CD4-positive, alpha-beta T cell (primary cell): ENCODE results near the gene TCF7L2. TPM values are rescaled to one million over a fixed set of nuclear protein-coding genes. Genes with fewer than 3 reads are reported as not detected.

Source experiments
- ATAC-seq: fragments of 200-7000 bp; cut with Tn5 transposase; one replicate; pipeline ENCODE4 v1.10.0; 2022; ENCODE audit warnings: mild to moderate bottlenecking; ENCODE audit not compliant: poor library complexity
- CTCF ChIA-PET: fragments of 350-600 bp; sonication (Branson Sonifier 250); formaldehyde crosslinking; loops from one replicate; lab custom pipeline; 2021; ENCODE audit warnings: antibody characterized with exemption, inconsistent platforms; lab: Charles Lee
- POLR2A ChIA-PET: fragments of 350-600 bp; sonication (Branson Sonifier 250); formaldehyde crosslinking; loops from one replicate; lab custom pipeline; 2021; ENCODE audit warnings: antibody characterized with exemption, inconsistent platforms; lab: Charles Lee
- DNase-seq, 14 experiments: peaks; one replicate each; pipeline ENCODE4 v3.0.0-alpha.2; 2013 to 2020; ENCODE audit warnings: mixed read lengths in 2 of 14
- H3K27ac ChIP-seq, 2 donors: one replicate each; pipeline versions ENCODE4 v1.5.1 to v1.7.0; 2013; ENCODE audit warnings: low read length in 2 of 2, low read depth in 1 of 2, mild to moderate bottlenecking in 1 of 2
- H3K27me3 ChIP-seq, 2 experiments: 1 replicate in 1 of 2; 2 replicates in 1 of 2; pipeline versions ENCODE4 v1.6.1 to v1.7.0; 2013; ENCODE audit warnings: low read length in 2 of 2, control low read depth in 1 of 2, mild to moderate bottlenecking in 1 of 2, moderate library complexity in 1 of 2; ENCODE audit not compliant: insufficient read depth in 2 of 2, control insufficient read depth in 1 of 2
- H3K36me3 ChIP-seq: one replicate; pipeline ENCODE4 v1.6.1; 2013; ENCODE audit warnings: low read length, control low read depth; ENCODE audit not compliant: insufficient read depth
- H3K4me1 ChIP-seq: one replicate; pipeline ENCODE4 v1.6.1; 2013; ENCODE audit warnings: low read length, control low read depth; ENCODE audit not compliant: insufficient read depth
- H3K4me3 ChIP-seq: one replicate; pipeline ENCODE4 v1.5.1; 2013; ENCODE audit warnings: mild to moderate bottlenecking, low read length, moderate library complexity
- H3K9me3 ChIP-seq, 2 experiments: 1 replicate in 1 of 2; 2 replicates in 1 of 2; pipeline versions ENCODE4 v1.6.1 to v1.7.0; 2013; ENCODE audit warnings: low read length in 2 of 2, mild to moderate bottlenecking in 2 of 2, control low read depth in 1 of 2, moderate library complexity in 1 of 2; ENCODE audit not compliant: control insufficient read depth in 1 of 2, insufficient read depth in 1 of 2
- H3K27ac Mint-ChIP-seq: one replicate; pipeline ENCODE4 v1.8.0; 2020; ENCODE audit warnings: mixed read lengths
- H3K27me3 Mint-ChIP-seq: one replicate; pipeline ENCODE4 v1.8.0; 2021; ENCODE audit warnings: mixed read lengths
- H3K36me3 Mint-ChIP-seq: one replicate; pipeline ENCODE4 v1.8.0; 2021; ENCODE audit warnings: low read depth, mixed read lengths
- H3K4me1 Mint-ChIP-seq: one replicate; pipeline ENCODE4 v1.8.0; 2021; ENCODE audit warnings: low read depth, mixed read lengths
- H3K4me3 Mint-ChIP-seq: one replicate; pipeline ENCODE4 v1.8.0; 2020; ENCODE audit warnings: mild to moderate bottlenecking, mixed read lengths
- H3K9me3 Mint-ChIP-seq: one replicate; pipeline ENCODE4 v1.8.0; 2020; ENCODE audit warnings: mixed read lengths
- intact Hi-C, 2 experiments: fragments of 100-400 bp; cut with DNase I in 1 of 2; cut with micrococcal nuclease in 1 of 2; formaldehyde crosslinking; loops; one replicate each; pipeline versions ENCODE4 v1.15.1 to v1.9.0; 2023 to 2025; cut with DNase I, micrococcal nuclease
- total RNA-seq, 174 experiments: library from RNA in 2 of 174; stranded (reverse) in 2 of 174; gene quantifications; one replicate each; pipeline ENCODE4 v1.2.3 and lab custom pipeline; 2021 to 2026
- TF ChIP-seq, protein P1 (sequence below): fragments of 200-600 bp; IDR thresholded peaks from one replicate; pipeline ENCODE4 v1.8.0; 2022; ENCODE audit warnings: antibody characterized with exemption, mild to moderate bottlenecking

TCF7L2 gene
- total RNA-seq, 2 experiments from 2014 or later: 4.2 to 4.4 TPM

DNA sequence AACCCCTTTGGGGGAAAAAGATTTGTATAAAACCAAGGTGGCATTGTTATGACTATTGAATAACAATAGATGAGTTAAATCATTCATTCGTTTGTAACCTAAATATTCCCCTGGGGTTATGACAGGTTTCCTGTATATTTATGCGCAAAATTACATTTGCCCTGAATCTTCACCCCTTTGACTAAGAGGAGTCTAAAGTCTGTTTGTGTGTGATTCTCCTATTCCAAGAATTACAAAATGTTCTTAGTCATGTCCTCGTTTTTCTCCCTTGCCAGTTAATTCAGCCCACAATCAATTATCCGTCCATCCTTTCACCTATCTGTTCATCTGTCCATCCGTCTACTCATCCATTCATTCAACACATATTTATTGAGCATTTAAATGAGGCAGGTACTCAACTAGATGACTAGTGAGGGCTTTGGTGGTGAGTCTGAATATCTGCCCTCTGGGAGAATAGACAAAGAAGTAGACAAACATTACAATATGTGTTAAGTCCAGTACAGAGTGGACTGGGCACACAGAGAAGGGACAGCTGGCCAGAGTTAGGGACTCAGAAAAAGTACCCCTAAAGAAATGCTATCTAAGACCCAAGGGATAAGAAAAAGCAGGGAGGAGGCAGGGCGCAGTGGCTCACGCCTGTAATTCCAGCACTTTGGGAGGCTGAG lies 35.6 kb upstream of the TCF7L2 start:
- Mint-ChIP-seq H3K4me3 (no peak overlapping the region), H3K9me3 (no peaks in the 10 kb centered on the region), H3K27me3 (no peaks in the 10 kb centered on the region), H3K4me1 (no peaks in the 10 kb centered on the region), H3K27ac (no peak overlapping the region), H3K36me3 (no peaks in the 10 kb centered on the region)
- H3K36me3 ChIP-seq: no peaks in the 10 kb centered on the region
- intact Hi-C loops: no loop called here
- no peaks in the 10 kb centered on the region for H3K27me3 ChIP-seq
- H3K4me3 ChIP-seq: no peak overlapping the region
- DNase-seq (no peak), ATAC-seq (no peak)
- ChIA-PET CTCF (no interaction called here), POLR2A (no interaction called here)
- no peaks in the 10 kb centered on the region for H3K9me3 ChIP-seq
- no peaks in the 10 kb centered on the region for H3K4me1 ChIP-seq
- TF ChIP-seq, protein P1, sequence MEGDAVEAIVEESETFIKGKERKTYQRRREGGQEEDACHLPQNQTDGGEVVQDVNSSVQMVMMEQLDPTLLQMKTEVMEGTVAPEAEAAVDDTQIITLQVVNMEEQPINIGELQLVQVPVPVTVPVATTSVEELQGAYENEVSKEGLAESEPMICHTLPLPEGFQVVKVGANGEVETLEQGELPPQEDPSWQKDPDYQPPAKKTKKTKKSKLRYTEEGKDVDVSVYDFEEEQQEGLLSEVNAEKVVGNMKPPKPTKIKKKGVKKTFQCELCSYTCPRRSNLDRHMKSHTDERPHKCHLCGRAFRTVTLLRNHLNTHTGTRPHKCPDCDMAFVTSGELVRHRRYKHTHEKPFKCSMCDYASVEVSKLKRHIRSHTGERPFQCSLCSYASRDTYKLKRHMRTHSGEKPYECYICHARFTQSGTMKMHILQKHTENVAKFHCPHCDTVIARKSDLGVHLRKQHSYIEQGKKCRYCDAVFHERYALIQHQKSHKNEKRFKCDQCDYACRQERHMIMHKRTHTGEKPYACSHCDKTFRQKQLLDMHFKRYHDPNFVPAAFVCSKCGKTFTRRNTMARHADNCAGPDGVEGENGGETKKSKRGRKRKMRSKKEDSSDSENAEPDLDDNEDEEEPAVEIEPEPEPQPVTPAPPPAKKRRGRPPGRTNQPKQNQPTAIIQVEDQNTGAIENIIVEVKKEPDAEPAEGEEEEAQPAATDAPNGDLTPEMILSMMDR: no peak
- no peak overlapping the region for H3K27ac ChIP-seq

DNA sequence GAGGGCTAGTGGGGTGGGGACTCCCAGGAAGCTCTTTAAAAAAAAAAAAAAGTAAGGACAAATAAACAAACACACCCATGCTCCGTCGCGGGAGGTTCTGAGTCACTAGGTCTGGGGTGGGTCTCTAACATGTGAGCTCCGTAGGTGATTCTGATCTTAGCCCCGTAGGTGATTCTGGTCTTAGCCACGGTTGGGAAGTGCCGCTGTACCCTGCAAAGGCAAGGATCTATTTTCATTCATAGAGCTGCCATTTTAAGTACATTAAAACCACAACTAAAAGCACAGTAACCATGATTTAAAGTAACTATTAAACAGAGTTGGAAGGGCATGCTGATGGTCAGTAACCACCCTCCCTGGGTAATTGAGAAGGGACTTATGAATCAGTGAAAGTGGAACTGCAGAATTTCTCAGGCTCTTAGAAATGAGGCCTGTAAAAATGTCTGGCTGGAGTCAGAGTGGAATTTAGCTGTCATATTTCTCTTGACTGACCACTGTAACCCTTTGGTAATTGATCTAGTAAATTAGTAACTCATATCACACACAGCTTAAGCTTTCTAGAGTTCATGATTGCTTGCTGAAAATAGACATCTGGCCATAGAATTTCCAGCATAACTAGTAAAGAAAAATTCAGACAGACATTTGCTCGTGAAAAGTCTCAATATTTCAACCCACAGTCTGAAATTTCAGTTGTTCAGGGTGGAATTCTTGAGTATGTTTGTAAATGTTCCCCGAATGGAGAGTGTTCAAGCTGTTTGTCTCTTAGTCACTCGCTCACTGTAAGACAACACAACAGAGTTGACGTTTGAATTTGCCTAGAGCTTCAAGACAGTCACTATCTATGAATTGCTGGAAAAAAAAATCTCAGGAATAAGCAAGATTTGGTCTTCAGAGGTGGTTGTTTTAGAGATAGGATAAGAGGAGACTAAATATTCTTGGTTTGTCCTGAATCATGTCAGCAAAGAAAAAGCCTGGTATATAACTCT lies 34.2 kb upstream of the TCF7L2 start:
- Mint-ChIP-seq H3K36me3 (no peaks in the 10 kb centered on the region), H3K4me3 (no peak overlapping the region), H3K4me1 (no peaks in the 10 kb centered on the region), H3K27me3 (no peaks in the 10 kb centered on the region), H3K27ac (no peak overlapping the region), H3K9me3 (no peaks in the 10 kb centered on the region)
- intact Hi-C loops: no loop called here
- no peak for ATAC-seq
- no peak overlapping the region for H3K4me3 ChIP-seq
- H3K27me3 ChIP-seq: no peaks in the 10 kb centered on the region
- no peaks in the 10 kb centered on the region for H3K9me3 ChIP-seq
- no peak for DNase-seq
- H3K27ac ChIP-seq: no peak overlapping the region
- no peaks in the 10 kb centered on the region for H3K4me1 ChIP-seq
- ChIA-PET CTCF (no interaction called here), POLR2A (no interaction called here)
- no peaks in the 10 kb centered on the region for H3K36me3 ChIP-seq
- TF ChIP-seq, protein P1: no peak

DNA sequence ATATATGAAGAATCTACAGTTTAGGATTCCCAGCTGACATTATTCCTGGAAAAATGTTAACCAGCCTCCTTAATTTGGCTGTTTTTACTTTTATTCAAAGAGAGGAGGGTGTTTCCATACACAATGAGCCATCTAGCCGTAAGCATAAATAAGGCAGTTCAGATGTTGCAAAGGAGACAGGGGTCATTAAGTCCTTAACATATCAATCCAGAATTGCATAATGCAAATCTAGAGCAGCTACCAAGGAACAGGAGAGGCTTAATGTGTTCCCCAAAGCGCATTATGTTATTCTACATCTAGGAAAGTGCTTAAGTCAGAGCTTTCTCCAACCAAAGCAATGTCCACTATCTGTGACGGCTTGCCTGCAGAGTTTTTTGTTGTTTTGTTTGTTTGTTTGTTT lies 32.4 kb upstream of the TCF7L2 start:
- Mint-ChIP-seq H3K27ac (no peak overlapping the region), H3K27me3 (no peaks in the 10 kb centered on the region), H3K9me3 (no peaks in the 10 kb centered on the region), H3K4me1 (no peaks in the 10 kb centered on the region), H3K4me3 (no peak overlapping the region), H3K36me3 (no peaks in the 10 kb centered on the region)
- no peaks in the 10 kb centered on the region for H3K9me3 ChIP-seq
- H3K27ac ChIP-seq: no peak overlapping the region
- no peaks in the 10 kb centered on the region for H3K4me1 ChIP-seq
- no peak overlapping the region for H3K4me3 ChIP-seq
- ChIA-PET CTCF (interaction anchor here (0.5 to 0.7 kb wide), 2 partner anchors 9 to 725 kb away, joined by 3 to 4 read pairs; no protein-coding TSS in a partner anchor), POLR2A (no interaction called here)
- no peaks in the 10 kb centered on the region for H3K27me3 ChIP-seq
- no peak for ATAC-seq
- DNase-seq: no peak
- TF ChIP-seq, protein P1: no peak
- no peaks in the 10 kb centered on the region for H3K36me3 ChIP-seq
- intact Hi-C loops: no loop called here
